ENCODE measurements around the gene MTOR. TPM values are rescaled to one million over a fixed set of nuclear protein-coding genes. Genes with fewer than 3 reads are reported as not detected.

Gene MTOR
- polyA plus RNA-seq, 1 of the 3 experiments (the other 2 are of a cell fraction), result 20.9 TPM

GRCh38 chr1:11283151-11283550, 20.8 kb upstream of the MTOR start:
- Histone ChIP-seq H3K9me2 (no peaks in the 10 kb centered on the region), H3K36me3 (replicated peaks in 1 of 2; ENCODE audit: control insufficient read depth in 1 of 2, insufficient read depth in 2 of 2, low read length in 1 of 2) (peaks cover 3 to 10% of the 10 kb centered on the region in 2 experiments), H3K79me2 (ENCODE audit: insufficient read depth) (peaks cover 23% of the 10 kb centered on the region), H4K20me1 (ENCODE audit: insufficient read depth) (peaks cover 6% of the 10 kb centered on the region), H3K9ac (no peak overlapping the region), H3K4me1 (ENCODE audit: control insufficient read depth in 1 of 2, insufficient read depth in 2 of 2, low read depth in 1 of 2, low read length in 1 of 2) (peaks cover 0 to 11% of the 10 kb centered on the region in 2 experiments; a peak in 1 of 4 replicates), H3F3A (replicated peaks; ENCODE audit: insufficient read depth) (no peaks in the 10 kb centered on the region), H2AFZ (ENCODE audit: low read depth) (no peak overlapping the region), H3K27ac (ENCODE audit: low read depth in 2 of 2, low read length in 1 of 2) (no peak overlapping the region), H3K27me3 (ENCODE audit: insufficient read depth) (no peaks in the 10 kb centered on the region), H3K9me3 (no peaks in the 10 kb centered on the region), H3K4me3 (ENCODE audit: low read depth in 2 of 2, low read length in 1 of 2) (no peak overlapping the region), H3K4me2 (no peak overlapping the region)
- DNase-seq, result no peak
- ChIA-PET CTCF (interaction anchor here (1.0 to 2.2 kb wide), 9 partner anchors 10 to 436 kb away, joined by 3 to 12 read pairs (median 5); partner anchors contain the start of genes DISP3 and UBIAD1), POLR2A (interaction anchor here (0.9 kb wide), 1 partner anchor 21 kb away, joined by 3 read pairs; the partner anchor contains the start of gene MTOR)
- WGBS (ENCODE audit: low lambda C conversion rate), result 94% methylated on average over 6 of the region's 6 CpGs
- TF ChIP-seq POLR2AphosphoS5 (IDR thresholded peaks at IDR 0.05; ENCODE audit: low read depth, low read length) (no peak), MXI1 (IDR thresholded peaks at IDR 0.05; ENCODE audit: low read depth, low read length) (no peak), IRF3 (IDR thresholded peaks at IDR 0.05; ENCODE audit: low read depth, low read length) (no peak), EP300 (IDR thresholded peaks at IDR 0.05; ENCODE audit: borderline replicate concordance in 1 of 2, low read depth in 1 of 2, low read length in 1 of 2) (no peak), GABPA (IDR thresholded peaks at IDR 0.05; ENCODE audit: low read depth) (no peak), EZH2phosphoT487 (IDR thresholded peaks at IDR 0.05; ENCODE audit: borderline replicate concordance, low read depth) (no peak), FOXM1 (IDR thresholded peaks at IDR 0.05; ENCODE audit: low read depth) (no peak), SMC3 (IDR thresholded peaks at IDR 0.05; ENCODE audit: low read depth, low read length) (no peak)
- TF ChIP-seq, protein P1, sequence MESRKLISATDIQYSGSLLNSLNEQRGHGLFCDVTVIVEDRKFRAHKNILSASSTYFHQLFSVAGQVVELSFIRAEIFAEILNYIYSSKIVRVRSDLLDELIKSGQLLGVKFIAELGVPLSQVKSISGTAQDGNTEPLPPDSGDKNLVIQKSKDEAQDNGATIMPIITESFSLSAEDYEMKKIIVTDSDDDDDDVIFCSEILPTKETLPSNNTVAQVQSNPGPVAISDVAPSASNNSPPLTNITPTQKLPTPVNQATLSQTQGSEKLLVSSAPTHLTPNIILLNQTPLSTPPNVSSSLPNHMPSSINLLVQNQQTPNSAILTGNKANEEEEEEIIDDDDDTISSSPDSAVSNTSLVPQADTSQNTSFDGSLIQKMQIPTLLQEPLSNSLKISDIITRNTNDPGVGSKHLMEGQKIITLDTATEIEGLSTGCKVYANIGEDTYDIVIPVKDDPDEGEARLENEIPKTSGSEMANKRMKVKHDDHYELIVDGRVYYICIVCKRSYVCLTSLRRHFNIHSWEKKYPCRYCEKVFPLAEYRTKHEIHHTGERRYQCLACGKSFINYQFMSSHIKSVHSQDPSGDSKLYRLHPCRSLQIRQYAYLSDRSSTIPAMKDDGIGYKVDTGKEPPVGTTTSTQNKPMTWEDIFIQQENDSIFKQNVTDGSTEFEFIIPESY (IDR thresholded peaks at IDR 0.05; ENCODE audit: borderline replicate concordance, low read depth), result no peak

- peaks cover 32% of the 10 kb centered on the region for H3K79me2 ChIP-seq (ENCODE audit: insufficient read depth)
- H4K20me1 ChIP-seq (ENCODE audit: insufficient read depth), result peaks cover 6% of the 10 kb centered on the region
- H3K9me3 ChIP-seq, result no peaks in the 10 kb centered on the region
- no peak overlapping the region for H3K4me3 ChIP-seq (ENCODE audit: low read depth in 2 of 2, low read length in 1 of 2)
- no peaks in the 10 kb centered on the region for H3F3A ChIP-seq (replicated peaks; ENCODE audit: insufficient read depth)
- H3K27ac ChIP-seq (ENCODE audit: low read depth in 2 of 2, low read length in 1 of 2), result peak overlapping the region in 1 of 2 experiments; percentile 34; a peak in 2 of 4 replicates
- H3K27me3 ChIP-seq (ENCODE audit: insufficient read depth), result no peaks in the 10 kb centered on the region
- no peak for TF ChIP-seq YY1 (IDR thresholded peaks at IDR 0.05; ENCODE audit: low read depth)
- peak; percentile 30; the same call in 1 of the 2 replicates for TF ChIP-seq TCF12 (IDR thresholded peaks at IDR 0.05)
- peak; percentile 56; the same call in 1 of the 2 replicates for TF ChIP-seq NFIC (IDR thresholded peaks at IDR 0.05; ENCODE audit: borderline replicate concordance)
- no peak for TF ChIP-seq ELF1 (IDR thresholded peaks at IDR 0.05)
- H3K9ac ChIP-seq, result no peak overlapping the region
- no peak for DNase-seq
- H3K4me2 ChIP-seq, result no peak overlapping the region
- H3K36me3 ChIP-seq (replicated peaks in 1 of 2; ENCODE audit: control insufficient read depth in 1 of 2, insufficient read depth in 2 of 2, low read length in 1 of 2), result peaks cover 3 to 11% of the 10 kb centered on the region in 2 experiments
- POLR2A ChIA-PET, result no interaction called here
- WGBS (ENCODE audit: low lambda C conversion rate), result 72% methylated on average over 8 of the region's 8 CpGs
- no peak overlapping the region for H2AFZ ChIP-seq (ENCODE audit: low read depth)
- no peaks in the 10 kb centered on the region for H3K9me2 ChIP-seq
- H3K4me1 ChIP-seq (ENCODE audit: control insufficient read depth in 1 of 2, insufficient read depth in 2 of 2, low read depth in 1 of 2, low read length in 1 of 2), result peaks cover 0 to 11% of the 10 kb centered on the region in 2 experiments; a peak in 1 of 4 replicates
- CTCF ChIA-PET, result interaction anchor here (0.9 to 2.3 kb wide), 4 partner anchors 40 to 382 kb away, joined by 3 to 9 read pairs (median 6); partner anchors contain the start of gene FBXO6
Measured at GRCh38 chr1:11281518-11282331, 19.4 kb upstream of the MTOR start.
